ENCODE measurements around the gene SRBD1. TPM values are rescaled to one million over a fixed set of nuclear protein-coding genes. Genes with fewer than 3 reads are reported as not detected.

The SRBD1 gene
- total and polyA plus RNA-seq, 2 donors (not counting 1 experiment from before 2014, with no cell fraction given), result 9.6 to 18.7 TPM

GRCh38 chr2:45612285-45612684, 1.2 kb upstream of the SRBD1 start:
- Histone ChIP-seq H3K4me1 (ENCODE audit: control insufficient read depth, extremely low read depth, insufficient read depth, low read length) (peaks cover 3% of the 10 kb centered on the region), H3K9me3 (ENCODE audit: control insufficient read depth, insufficient read depth, low read depth, low read length) (no peaks in the 10 kb centered on the region), H3K79me2 (ENCODE audit: control insufficient read depth, insufficient read depth, low read length) (peaks cover 11% of the 10 kb centered on the region), H3K27me3 (ENCODE audit: control insufficient read depth, insufficient read depth, low read length) (no peaks in the 10 kb centered on the region), H3K9ac (ENCODE audit: insufficient read depth, low read length) (no peak overlapping the region), H2AFZ (ENCODE audit: low read length) (no peak overlapping the region), H4K20me1 (ENCODE audit: control insufficient read depth, extremely low read depth, insufficient read depth, low read length) (no peaks in the 10 kb centered on the region), H3K36me3 (ENCODE audit: control insufficient read depth, insufficient read depth, low read length) (no peaks in the 10 kb centered on the region), H3K4me2 (ENCODE audit: extremely low read depth, insufficient read depth, low read length) (no peak overlapping the region), H3K4me3 (replicated peaks in 1 of 4; ENCODE audit: control extremely low read depth in 1 of 4, insufficient read depth in 1 of 4, low read depth in 3 of 4, low read length in 4 of 4) (no peak overlapping the region), H3K27ac (ENCODE audit: insufficient read depth, low read length) (no peak overlapping the region)
- no peak for DNase-seq (ENCODE audit: low read depth in 2 of 2)
- TF ChIP-seq EZH2 (IDR thresholded peaks at IDR 0.05; ENCODE audit: low read length, missing control alignments), result no peak
- no peak for TF ChIP-seq CTCF (conservative IDR thresholded peaks at IDR 0.05 in 1 of 2, IDR thresholded peaks at IDR 0.05 in 1 of 2; ENCODE audit: low read depth in 1 of 2, low read length in 2 of 2)

- H3K27ac ChIP-seq (ENCODE audit: insufficient read depth, low read length), result peak overlapping the region; percentile 65
- TF ChIP-seq EZH2 (IDR thresholded peaks at IDR 0.05; ENCODE audit: low read length, missing control alignments) (no peak), CTCF (conservative IDR thresholded peaks at IDR 0.05 in 1 of 2, IDR thresholded peaks at IDR 0.05 in 1 of 2; ENCODE audit: low read depth in 1 of 2, low read length in 2 of 2) (peak; percentile 40 to 54)
Measured at GRCh38 chr2:45610281-45611019, 617 bp downstream of the SRBD1 start.

GRCh38 chr2:45607701-45608100, 3.4 kb downstream of the SRBD1 start:
- H3K79me2 ChIP-seq (ENCODE audit: control insufficient read depth, insufficient read depth, low read length), result peaks cover 11% of the 10 kb centered on the region
- H3K4me3 ChIP-seq (replicated peaks in 1 of 4; ENCODE audit: control extremely low read depth in 1 of 4, insufficient read depth in 1 of 4, low read depth in 3 of 4, low read length in 4 of 4), result no peak overlapping the region
- no peak for TF ChIP-seq EZH2 (IDR thresholded peaks at IDR 0.05; ENCODE audit: low read length, missing control alignments)
- TF ChIP-seq CTCF (conservative IDR thresholded peaks at IDR 0.05 in 1 of 2, IDR thresholded peaks at IDR 0.05 in 1 of 2; ENCODE audit: low read depth in 1 of 2, low read length in 2 of 2), result peak; percentile 22 to 59
- H4K20me1 ChIP-seq (ENCODE audit: control insufficient read depth, extremely low read depth, insufficient read depth, low read length), result no peaks in the 10 kb centered on the region
- no peaks in the 10 kb centered on the region for H3K9me3 ChIP-seq (ENCODE audit: control insufficient read depth, insufficient read depth, low read depth, low read length)
- no peak overlapping the region for H3K9ac ChIP-seq (ENCODE audit: insufficient read depth, low read length)
- no peaks in the 10 kb centered on the region for H3K36me3 ChIP-seq (ENCODE audit: control insufficient read depth, insufficient read depth, low read length)
- no peak overlapping the region for H3K4me2 ChIP-seq (ENCODE audit: extremely low read depth, insufficient read depth, low read length)
- no peaks in the 10 kb centered on the region for H3K27me3 ChIP-seq (ENCODE audit: control insufficient read depth, insufficient read depth, low read length)
- no peaks in the 10 kb centered on the region for H3K4me1 ChIP-seq (ENCODE audit: control insufficient read depth, extremely low read depth, insufficient read depth, low read length)
- no peak overlapping the region for H2AFZ ChIP-seq (ENCODE audit: low read length)
- H3K27ac ChIP-seq (ENCODE audit: insufficient read depth, low read length), result no peak overlapping the region
- peak in 1 of 2 donors; percentile 20 for DNase-seq (ENCODE audit: low read depth in 2 of 2)

More at GRCh38 chr2:45610281-45611019, 617 bp downstream of the SRBD1 start:
- peak overlapping the region; percentile 37 to 90 (median 64) for H3K4me3 ChIP-seq (replicated peaks in 1 of 4; ENCODE audit: control extremely low read depth in 1 of 4, insufficient read depth in 1 of 4, low read depth in 3 of 4, low read length in 4 of 4)
- no peaks in the 10 kb centered on the region for H4K20me1 ChIP-seq (ENCODE audit: control insufficient read depth, extremely low read depth, insufficient read depth, low read length)
- peak overlapping the region; percentile 85 for H3K4me2 ChIP-seq (ENCODE audit: extremely low read depth, insufficient read depth, low read length)
- peak; percentile 62 to 74 for DNase-seq (ENCODE audit: low read depth in 2 of 2)
- peak overlapping the region; percentile 21 for H3K9ac ChIP-seq (ENCODE audit: insufficient read depth, low read length)
- no peaks in the 10 kb centered on the region for H3K4me1 ChIP-seq (ENCODE audit: control insufficient read depth, extremely low read depth, insufficient read depth, low read length)
- no peaks in the 10 kb centered on the region for H3K36me3 ChIP-seq (ENCODE audit: control insufficient read depth, insufficient read depth, low read length)
- H3K9me3 ChIP-seq (ENCODE audit: control insufficient read depth, insufficient read depth, low read depth, low read length), result no peaks in the 10 kb centered on the region
- no peaks in the 10 kb centered on the region for H3K27me3 ChIP-seq (ENCODE audit: control insufficient read depth, insufficient read depth, low read length)
- H2AFZ ChIP-seq (ENCODE audit: low read length), result peak overlapping the region; percentile 60
- peaks cover 11% of the 10 kb centered on the region for H3K79me2 ChIP-seq (ENCODE audit: control insufficient read depth, insufficient read depth, low read length)

Data from fibroblast of lung (primary cell).